ENCODE data around the gene ITGB4. TPM values are rescaled to one million over a fixed set of nuclear protein-coding genes. Genes with fewer than 3 reads are reported as not detected.

Gene ITGB4
- total RNA-seq, 1 donor from 2014 or later, result 3.1 TPM

- Histone ChIP-seq H3K4me3 (ENCODE audit: low read length in 3 of 3) (no peak overlapping the region), H3K9ac (ENCODE audit: low read depth in 1 of 3, low read length in 3 of 3) (no peak overlapping the region), H3K27me3 (ENCODE audit: control insufficient read depth in 3 of 3, insufficient read depth in 3 of 3, low read length in 3 of 3) (peaks cover 0 to 11% (median 3%) of the 10 kb centered on the region in 3 donors), H3K4me1 (ENCODE audit: control insufficient read depth in 3 of 3, insufficient read depth in 3 of 3, low read length in 3 of 3) (no peaks in the 10 kb centered on the region), H3K36me3 (ENCODE audit: control insufficient read depth in 3 of 3, insufficient read depth in 3 of 3, low read length in 3 of 3) (peaks cover 0 to 5% (median 0%) of the 10 kb centered on the region in 3 donors), H3K27ac (ENCODE audit: low read depth, low read length) (no peak overlapping the region), H3K9me3 (ENCODE audit: control insufficient read depth in 3 of 3, low read length in 3 of 3) (no peaks in the 10 kb centered on the region)
These were observed 17.9 kb downstream of the ITGB4 start for GRCh38 chr17:75739174-75739573.

- Histone ChIP-seq H3K27me3 (ENCODE audit: control insufficient read depth in 3 of 3, insufficient read depth in 3 of 3, low read length in 3 of 3) (peaks cover 0 to 11% (median 3%) of the 10 kb centered on the region in 3 donors), H3K36me3 (ENCODE audit: control insufficient read depth in 3 of 3, insufficient read depth in 3 of 3, low read length in 3 of 3) (peaks cover 0 to 5% (median 0%) of the 10 kb centered on the region in 3 donors), H3K4me1 (ENCODE audit: control insufficient read depth in 3 of 3, insufficient read depth in 3 of 3, low read length in 3 of 3) (no peaks in the 10 kb centered on the region)
These were observed 18.5 kb downstream of the ITGB4 start for GRCh38 chr17:75739801-75740200.

GRCh38 chr17:75740215-75740614, 19.0 kb downstream of the ITGB4 start:
- peaks cover 0 to 11% (median 3%) of the 10 kb centered on the region in 3 donors for H3K27me3 ChIP-seq (ENCODE audit: control insufficient read depth in 3 of 3, insufficient read depth in 3 of 3, low read length in 3 of 3)
- no peak overlapping the region for H3K4me3 ChIP-seq (ENCODE audit: low read length in 3 of 3)
- H3K9ac ChIP-seq (ENCODE audit: low read depth in 1 of 3, low read length in 3 of 3), result no peak overlapping the region
- H3K4me1 ChIP-seq (ENCODE audit: control insufficient read depth in 3 of 3, insufficient read depth in 3 of 3, low read length in 3 of 3), result no peaks in the 10 kb centered on the region
- H3K27ac ChIP-seq (ENCODE audit: low read depth, low read length), result no peak overlapping the region
- no peaks in the 10 kb centered on the region for H3K9me3 ChIP-seq (ENCODE audit: control insufficient read depth in 3 of 3, low read length in 3 of 3)
- H3K36me3 ChIP-seq (ENCODE audit: control insufficient read depth in 3 of 3, insufficient read depth in 3 of 3, low read length in 3 of 3), result peaks cover 0 to 5% (median 0%) of the 10 kb centered on the region in 3 donors

More at GRCh38 chr17:75739801-75740200, 18.5 kb downstream of the ITGB4 start:
- no peak overlapping the region for H3K4me3 ChIP-seq (ENCODE audit: low read length in 3 of 3)
- no peaks in the 10 kb centered on the region for H3K9me3 ChIP-seq (ENCODE audit: control insufficient read depth in 3 of 3, low read length in 3 of 3)
- no peak overlapping the region for H3K27ac ChIP-seq (ENCODE audit: low read depth, low read length)
- H3K9ac ChIP-seq (ENCODE audit: low read depth in 1 of 3, low read length in 3 of 3), result no peak overlapping the region

- Histone ChIP-seq H3K27me3 (ENCODE audit: control insufficient read depth in 3 of 3, insufficient read depth in 3 of 3, low read length in 3 of 3) (peaks cover 0 to 11% (median 3%) of the 10 kb centered on the region in 3 donors), H3K9ac (ENCODE audit: low read depth in 1 of 3, low read length in 3 of 3) (no peak overlapping the region), H3K36me3 (ENCODE audit: control insufficient read depth in 3 of 3, insufficient read depth in 3 of 3, low read length in 3 of 3) (peaks cover 0 to 5% (median 0%) of the 10 kb centered on the region in 3 donors), H3K9me3 (ENCODE audit: control insufficient read depth in 3 of 3, low read length in 3 of 3) (no peaks in the 10 kb centered on the region), H3K4me3 (ENCODE audit: low read length in 3 of 3) (no peak overlapping the region), H3K4me1 (ENCODE audit: control insufficient read depth in 3 of 3, insufficient read depth in 3 of 3, low read length in 3 of 3) (no peaks in the 10 kb centered on the region), H3K27ac (ENCODE audit: low read depth, low read length) (no peak overlapping the region)
These were observed 19.4 kb downstream of the ITGB4 start for GRCh38 chr17:75740631-75741077.

GRCh38 chr17:75742337-75742736, 21.1 kb downstream of the ITGB4 start:
- peaks cover 0 to 11% (median 3%) of the 10 kb centered on the region in 3 donors for H3K27me3 ChIP-seq (ENCODE audit: control insufficient read depth in 3 of 3, insufficient read depth in 3 of 3, low read length in 3 of 3)
- no peak overlapping the region for H3K27ac ChIP-seq (ENCODE audit: low read depth, low read length)
- H3K4me3 ChIP-seq (ENCODE audit: low read length in 3 of 3), result no peak overlapping the region
- H3K9me3 ChIP-seq (ENCODE audit: control insufficient read depth in 3 of 3, low read length in 3 of 3), result no peaks in the 10 kb centered on the region
- no peaks in the 10 kb centered on the region for H3K4me1 ChIP-seq (ENCODE audit: control insufficient read depth in 3 of 3, insufficient read depth in 3 of 3, low read length in 3 of 3)
- H3K36me3 ChIP-seq (ENCODE audit: control insufficient read depth in 3 of 3, insufficient read depth in 3 of 3, low read length in 3 of 3), result peaks cover 0 to 5% (median 0%) of the 10 kb centered on the region in 3 donors
- H3K9ac ChIP-seq (ENCODE audit: low read depth in 1 of 3, low read length in 3 of 3), result no peak overlapping the region

- Histone ChIP-seq H3K4me1 (ENCODE audit: control insufficient read depth in 3 of 3, insufficient read depth in 3 of 3, low read length in 3 of 3) (peaks cover 0 to 2% (median 0%) of the 10 kb centered on the region in 3 donors), H3K9ac (ENCODE audit: low read depth in 1 of 3, low read length in 3 of 3) (no peak overlapping the region), H3K36me3 (ENCODE audit: control insufficient read depth in 3 of 3, insufficient read depth in 3 of 3, low read length in 3 of 3) (peaks cover 0 to 3% (median 0%) of the 10 kb centered on the region in 3 donors), H3K27ac (ENCODE audit: low read depth, low read length) (no peak overlapping the region), H3K9me3 (ENCODE audit: control insufficient read depth in 3 of 3, low read length in 3 of 3) (no peaks in the 10 kb centered on the region), H3K27me3 (ENCODE audit: control insufficient read depth in 3 of 3, insufficient read depth in 3 of 3, low read length in 3 of 3) (peaks cover 0 to 11% (median 0%) of the 10 kb centered on the region in 3 donors), H3K4me3 (ENCODE audit: low read length in 3 of 3) (no peak overlapping the region)
These were observed 22.5 kb downstream of the ITGB4 start for GRCh38 chr17:75743625-75744206.

GRCh38 chr17:75748706-75749105, 27.4 kb downstream of the ITGB4 start:
- H3K9me3 ChIP-seq (ENCODE audit: control insufficient read depth in 3 of 3, low read length in 3 of 3), result no peaks in the 10 kb centered on the region
- peaks cover 9 to 13% (median 11%) of the 10 kb centered on the region in 3 donors for H3K4me1 ChIP-seq (ENCODE audit: control insufficient read depth in 3 of 3, insufficient read depth in 3 of 3, low read length in 3 of 3)
- H3K27me3 ChIP-seq (ENCODE audit: control insufficient read depth in 3 of 3, insufficient read depth in 3 of 3, low read length in 3 of 3), result no peaks in the 10 kb centered on the region
- H3K9ac ChIP-seq (ENCODE audit: low read depth in 1 of 3, low read length in 3 of 3), result no peak overlapping the region
- H3K27ac ChIP-seq (ENCODE audit: low read depth, low read length), result no peak overlapping the region
- H3K36me3 ChIP-seq (ENCODE audit: control insufficient read depth in 3 of 3, insufficient read depth in 3 of 3, low read length in 3 of 3), result peaks cover 0 to 2% (median 0%) of the 10 kb centered on the region in 3 donors
- H3K4me3 ChIP-seq (ENCODE audit: low read length in 3 of 3), result no peak overlapping the region

GRCh38 chr17:75749545-75750389, 28.5 kb downstream of the ITGB4 start:
- H3K27me3 ChIP-seq (ENCODE audit: control insufficient read depth in 3 of 3, insufficient read depth in 3 of 3, low read length in 3 of 3), result no peaks in the 10 kb centered on the region
- no peaks in the 10 kb centered on the region for H3K9me3 ChIP-seq (ENCODE audit: control insufficient read depth in 3 of 3, low read length in 3 of 3)
- peak overlapping the region in 2 of 3 donors; percentile 21 to 60 for H3K9ac ChIP-seq (ENCODE audit: low read depth in 1 of 3, low read length in 3 of 3)
- H3K4me1 ChIP-seq (ENCODE audit: control insufficient read depth in 3 of 3, insufficient read depth in 3 of 3, low read length in 3 of 3), result peaks cover 16 to 21% (median 20%) of the 10 kb centered on the region in 3 donors
- H3K36me3 ChIP-seq (ENCODE audit: control insufficient read depth in 3 of 3, insufficient read depth in 3 of 3, low read length in 3 of 3), result peaks cover 0 to 2% (median 0%) of the 10 kb centered on the region in 3 donors
- peak overlapping the region in 2 of 3 donors; percentile 33 to 35 for H3K4me3 ChIP-seq (ENCODE audit: low read length in 3 of 3)
- H3K27ac ChIP-seq (ENCODE audit: low read depth, low read length), result no peak overlapping the region

- peaks cover 0 to 2% (median 0%) of the 10 kb centered on the region in 3 donors for H3K36me3 ChIP-seq (ENCODE audit: control insufficient read depth in 3 of 3, insufficient read depth in 3 of 3, low read length in 3 of 3)
- H3K9me3 ChIP-seq (ENCODE audit: control insufficient read depth in 3 of 3, low read length in 3 of 3), result no peaks in the 10 kb centered on the region
- no peak overlapping the region for H3K27ac ChIP-seq (ENCODE audit: low read depth, low read length)
- H3K4me1 ChIP-seq (ENCODE audit: control insufficient read depth in 3 of 3, insufficient read depth in 3 of 3, low read length in 3 of 3), result peaks cover 16 to 23% (median 20%) of the 10 kb centered on the region in 3 donors
- H3K4me3 ChIP-seq (ENCODE audit: low read length in 3 of 3), result no peak overlapping the region
- no peaks in the 10 kb centered on the region for H3K27me3 ChIP-seq (ENCODE audit: control insufficient read depth in 3 of 3, insufficient read depth in 3 of 3, low read length in 3 of 3)
- H3K9ac ChIP-seq (ENCODE audit: low read depth in 1 of 3, low read length in 3 of 3), result no peak overlapping the region
These were observed 29.6 kb downstream of the ITGB4 start for GRCh38 chr17:75750661-75751423.
